ENCODE data around the gene CHCHD3. TPM values are rescaled to one million over a fixed set of nuclear protein-coding genes. Genes with fewer than 3 reads are reported as not detected.

The CHCHD3 gene
- total RNA-seq, 1 experiment from 2014 or later = 100 TPM

- no peaks in the 10 kb centered on the region for H3K36me3 ChIP-seq (ENCODE audit: low read depth)
- no peak overlapping the region for H3K4me3 ChIP-seq
- no peaks in the 10 kb centered on the region for H3K27me3 ChIP-seq (ENCODE audit: insufficient read depth, low read depth)
- no peaks in the 10 kb centered on the region for H3F3A ChIP-seq (ENCODE audit: insufficient read depth, low read depth)
- TF ChIP-seq CTCF (conservative IDR thresholded peaks at IDR 0.05) (no peak), EZH2 (IDR thresholded peaks at IDR 0.05; ENCODE audit: low read depth) (no peak)
- DNase-seq = no peak
- no TSS peak for BruUV-seq (replicated peaks)
- no peaks in the 10 kb centered on the region for H3K79me2 ChIP-seq (ENCODE audit: low read depth)
- ChIA-PET CTCF (no interaction called here), POLR2A (ENCODE audit: unreplicated experiment) (no interaction called here)
- no peak overlapping the region for H2AFZ ChIP-seq
- no peaks in the 10 kb centered on the region for H3K4me1 ChIP-seq (replicated peaks; ENCODE audit: insufficient read depth)
- H3K4me2 ChIP-seq = no peak overlapping the region
- no peaks in the 10 kb centered on the region for H3K9me2 ChIP-seq (ENCODE audit: insufficient read depth)
- H3K27ac ChIP-seq = no peak overlapping the region
- intact Hi-C loops (cut with micrococcal nuclease; ENCODE audit: unreplicated experiment) = no loop called here
- H4K20me1 ChIP-seq (ENCODE audit: insufficient read depth) = no peaks in the 10 kb centered on the region; the same call in 1 of the 2 replicates
- H3K9me3 ChIP-seq (ENCODE audit: insufficient read depth, low read depth) = no peaks in the 10 kb centered on the region
Measured at GRCh38 chr7:132817949-132818348, 263.9 kb downstream of the CHCHD3 start.

DNA sequence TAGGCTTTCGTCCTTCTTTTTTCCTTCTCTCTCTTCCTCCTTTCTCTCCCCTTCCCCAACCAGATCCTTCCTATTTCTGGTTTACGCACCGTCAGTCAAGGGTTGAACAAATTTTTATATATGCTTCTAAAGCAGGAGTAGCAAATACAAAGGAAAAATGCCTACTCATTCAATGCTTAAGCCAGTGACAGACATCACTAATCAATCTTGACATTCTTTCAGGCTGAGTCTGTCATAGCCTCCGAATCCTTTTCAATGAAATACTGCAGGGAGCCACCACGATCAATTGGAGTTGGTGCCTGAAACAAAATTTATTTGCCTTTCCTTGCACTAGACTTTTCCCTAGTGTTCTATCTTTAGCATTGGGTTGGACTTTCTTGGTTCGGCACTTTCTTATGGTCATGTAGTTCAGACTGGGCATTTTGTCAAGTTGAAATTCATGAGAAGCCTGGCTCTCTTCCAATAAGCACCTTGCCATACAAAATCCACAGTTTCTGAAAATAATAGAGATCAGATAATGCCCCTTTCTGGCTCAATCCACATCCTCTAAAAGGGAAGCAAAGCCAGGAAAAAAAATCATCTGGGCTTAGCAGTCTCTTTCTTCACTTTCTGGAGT, 266.1 kb downstream of the CHCHD3 start:
- H3F3A ChIP-seq (ENCODE audit: insufficient read depth, low read depth) = no peaks in the 10 kb centered on the region
- ChIA-PET POLR2A (ENCODE audit: unreplicated experiment) (no interaction called here), CTCF (no interaction called here)
- H3K27ac ChIP-seq = no peak overlapping the region
- TF ChIP-seq CTCF (conservative IDR thresholded peaks at IDR 0.05) (no peak), EZH2 (IDR thresholded peaks at IDR 0.05; ENCODE audit: low read depth) (no peak)
- no peaks in the 10 kb centered on the region for H3K27me3 ChIP-seq (ENCODE audit: insufficient read depth, low read depth)
- no peak for DNase-seq
- no peaks in the 10 kb centered on the region; the same call in 1 of the 2 replicates for H4K20me1 ChIP-seq (ENCODE audit: insufficient read depth)
- no TSS peak for BruUV-seq (replicated peaks)
- no peaks in the 10 kb centered on the region for H3K9me3 ChIP-seq (ENCODE audit: insufficient read depth, low read depth)
- no peak overlapping the region for H2AFZ ChIP-seq
- intact Hi-C loops (cut with micrococcal nuclease; ENCODE audit: unreplicated experiment) = no loop called here
- no peaks in the 10 kb centered on the region for H3K36me3 ChIP-seq (ENCODE audit: low read depth)
- H3K9me2 ChIP-seq (ENCODE audit: insufficient read depth) = no peaks in the 10 kb centered on the region
- no peaks in the 10 kb centered on the region for H3K79me2 ChIP-seq (ENCODE audit: low read depth)
- H3K4me2 ChIP-seq = no peak overlapping the region
- H3K4me3 ChIP-seq = no peak overlapping the region
- no peaks in the 10 kb centered on the region for H3K4me1 ChIP-seq (replicated peaks; ENCODE audit: insufficient read depth)

GRCh38 chr7:132815130-132815529, 266.8 kb downstream of the CHCHD3 start:
- Histone ChIP-seq H3K27me3 (ENCODE audit: insufficient read depth, low read depth) (no peaks in the 10 kb centered on the region), H3K4me2 (no peak overlapping the region), H3K9me2 (ENCODE audit: insufficient read depth) (no peaks in the 10 kb centered on the region), H3F3A (ENCODE audit: insufficient read depth, low read depth) (no peaks in the 10 kb centered on the region), H3K79me2 (ENCODE audit: low read depth) (no peaks in the 10 kb centered on the region), H2AFZ (no peak overlapping the region), H3K4me1 (replicated peaks; ENCODE audit: insufficient read depth) (no peaks in the 10 kb centered on the region), H3K9me3 (ENCODE audit: insufficient read depth, low read depth) (no peaks in the 10 kb centered on the region), H4K20me1 (ENCODE audit: insufficient read depth) (no peaks in the 10 kb centered on the region; the same call in 1 of the 2 replicates), H3K27ac (no peak overlapping the region), H3K36me3 (ENCODE audit: low read depth) (no peaks in the 10 kb centered on the region), H3K4me3 (no peak overlapping the region)
- TF ChIP-seq EZH2 (IDR thresholded peaks at IDR 0.05; ENCODE audit: low read depth) (no peak), CTCF (conservative IDR thresholded peaks at IDR 0.05) (no peak)
- BruUV-seq (replicated peaks) = no TSS peak
- intact Hi-C loops (cut with micrococcal nuclease; ENCODE audit: unreplicated experiment) = no loop called here
- DNase-seq = no peak
- POLR2A ChIA-PET (ENCODE audit: unreplicated experiment) = no interaction called here
- CTCF ChIA-PET = no interaction called here

Data from PC-9 (cell line).